ENCODE data around the gene TPK1.

Gene TPK1

DNA sequence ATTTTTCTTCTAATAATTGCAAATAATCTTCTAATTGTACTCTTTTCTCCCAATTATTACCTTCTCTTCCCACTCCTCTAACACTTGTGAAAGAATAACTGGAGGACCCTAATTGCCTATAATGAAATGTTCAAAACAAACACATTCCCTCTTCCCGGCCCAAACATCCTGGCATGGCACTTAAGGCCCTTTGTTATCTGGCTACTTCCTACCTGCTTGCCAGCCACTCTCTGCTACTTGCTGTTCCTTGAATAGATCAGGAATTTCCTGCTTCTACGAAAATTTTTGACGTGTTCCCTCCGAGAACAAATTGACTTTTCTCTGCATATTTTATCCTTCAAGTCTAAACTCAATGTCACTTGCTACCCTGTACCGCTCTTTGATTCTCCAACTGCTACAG, 376.2 kb downstream of the TPK1 start:
- H3K79me2 ChIP-seq (ENCODE audit: insufficient read depth, low read length) = no peaks in the 10 kb centered on the region
- no peak overlapping the region for H3K9ac ChIP-seq (ENCODE audit: low read length)
- no peak overlapping the region for H2AFZ ChIP-seq (ENCODE audit: low read length)
- H3K4me1 ChIP-seq (ENCODE audit: insufficient read depth, low read length, severe bottlenecking) = no peaks in the 10 kb centered on the region
- H3K27me3 ChIP-seq (ENCODE audit: insufficient read depth, low read length) = no peaks in the 10 kb centered on the region
- H3F3A ChIP-seq (ENCODE audit: insufficient read depth, low read length) = no peaks in the 10 kb centered on the region
- no peaks in the 10 kb centered on the region for H3K9me3 ChIP-seq (ENCODE audit: low read length)
- no peak overlapping the region for H3K4me2 ChIP-seq (ENCODE audit: low read length)
- no peak overlapping the region for H3K4me3 ChIP-seq (ENCODE audit: low read depth, low read length, poor library complexity, severe bottlenecking)
- no peaks in the 10 kb centered on the region for H3K36me3 ChIP-seq (ENCODE audit: insufficient read depth, low read length)
- no peaks in the 10 kb centered on the region for H4K20me1 ChIP-seq (ENCODE audit: insufficient read depth, low read length)
- H3K27ac ChIP-seq (ENCODE audit: low read depth, low read length, poor library complexity, severe bottlenecking) = no peak overlapping the region
- H3K9me2 ChIP-seq (ENCODE audit: low read depth, low read length) = no peaks in the 10 kb centered on the region
- TF ChIP-seq EZH2 (IDR thresholded peaks at IDR 0.05; ENCODE audit: borderline replicate concordance, low read length) (no peak), CTCF (IDR thresholded peaks at IDR 0.05; ENCODE audit: low read length) (no peak)

DNA sequence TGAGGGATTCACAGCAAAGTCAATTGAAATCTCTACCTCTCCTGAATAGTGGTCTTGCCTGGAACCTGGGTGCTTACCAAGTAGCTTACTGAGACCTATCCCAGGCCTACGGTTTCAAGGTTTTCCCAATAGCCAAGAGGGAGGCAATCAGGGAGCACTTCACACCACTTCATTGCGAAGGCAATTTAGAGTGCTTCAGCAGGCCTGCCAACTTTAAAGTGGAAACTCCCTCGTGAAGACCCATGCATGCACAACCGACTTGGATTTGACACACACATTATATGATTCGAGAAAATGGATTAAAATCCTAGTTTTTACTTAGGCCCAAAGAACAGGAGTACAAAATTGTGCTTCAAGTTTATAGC, 380.8 kb downstream of the TPK1 start:
- no peak overlapping the region for H3K4me3 ChIP-seq (ENCODE audit: low read depth, low read length, poor library complexity, severe bottlenecking)
- no peaks in the 10 kb centered on the region for H3K4me1 ChIP-seq (ENCODE audit: insufficient read depth, low read length, severe bottlenecking)
- no peak overlapping the region for H3K9ac ChIP-seq (ENCODE audit: low read length)
- 0 out of 2 replicates have a peak, but pooled peaks cover 2% of the 10 kb centered on the region for H3K9me3 ChIP-seq (ENCODE audit: low read length)
- no peaks in the 10 kb centered on the region for H4K20me1 ChIP-seq (ENCODE audit: insufficient read depth, low read length)
- no peak overlapping the region for H2AFZ ChIP-seq (ENCODE audit: low read length)
- H3K27me3 ChIP-seq (ENCODE audit: insufficient read depth, low read length) = no peaks in the 10 kb centered on the region
- no peak for TF ChIP-seq CTCF (IDR thresholded peaks at IDR 0.05; ENCODE audit: low read length)
- TF ChIP-seq EZH2 (IDR thresholded peaks at IDR 0.05; ENCODE audit: borderline replicate concordance, low read length) = no peak
- no peak overlapping the region for H3K27ac ChIP-seq (ENCODE audit: low read depth, low read length, poor library complexity, severe bottlenecking)
- no peaks in the 10 kb centered on the region for H3K36me3 ChIP-seq (ENCODE audit: insufficient read depth, low read length)
- H3F3A ChIP-seq (ENCODE audit: insufficient read depth, low read length) = no peaks in the 10 kb centered on the region
- H3K9me2 ChIP-seq (ENCODE audit: low read depth, low read length) = no peaks in the 10 kb centered on the region
- no peaks in the 10 kb centered on the region for H3K79me2 ChIP-seq (ENCODE audit: insufficient read depth, low read length)
- H3K4me2 ChIP-seq (ENCODE audit: low read length) = no peak overlapping the region

DNA sequence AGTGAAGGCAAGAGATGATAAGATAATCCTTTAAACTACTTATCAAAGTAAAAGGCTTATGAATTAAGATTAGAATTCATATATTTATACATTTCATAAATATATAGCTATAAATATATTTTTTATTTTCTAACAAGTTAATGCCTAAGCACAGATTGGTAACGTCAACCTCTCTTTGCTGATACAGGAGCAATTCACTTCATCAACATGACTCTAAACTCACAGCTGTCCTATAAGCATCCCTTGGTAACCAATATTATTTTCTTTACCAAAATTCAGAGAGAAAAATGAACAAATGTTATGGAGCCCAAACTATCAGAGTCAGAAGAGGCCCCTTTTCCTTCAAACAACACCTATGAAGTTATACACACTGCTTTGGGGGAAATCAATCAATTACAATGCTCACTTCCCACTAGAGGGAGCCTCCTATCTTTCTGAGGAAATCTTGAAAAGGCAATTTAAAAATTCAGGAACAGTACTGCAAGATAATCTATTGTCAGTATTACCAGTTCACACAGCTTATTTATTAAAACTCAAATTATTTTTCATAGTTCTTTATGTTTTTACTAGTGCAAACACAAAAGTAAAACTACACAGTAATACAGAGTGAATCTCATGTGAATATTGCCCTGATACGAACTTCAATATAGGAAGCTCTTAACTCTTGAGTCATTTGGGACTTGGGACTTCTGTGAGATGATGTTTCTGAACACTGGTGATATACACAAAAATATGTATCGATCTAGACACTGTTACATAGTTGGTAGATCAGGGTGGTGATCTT, 381.4 kb downstream of the TPK1 start:
- no peaks in the 10 kb centered on the region for H3F3A ChIP-seq (ENCODE audit: insufficient read depth, low read length)
- H3K79me2 ChIP-seq (ENCODE audit: insufficient read depth, low read length) = no peaks in the 10 kb centered on the region
- TF ChIP-seq EZH2 (IDR thresholded peaks at IDR 0.05; ENCODE audit: borderline replicate concordance, low read length) (no peak), CTCF (IDR thresholded peaks at IDR 0.05; ENCODE audit: low read length) (peak; percentile 31; the same call in 1 of the 2 replicates)
- H4K20me1 ChIP-seq (ENCODE audit: insufficient read depth, low read length) = no peaks in the 10 kb centered on the region
- H3K27ac ChIP-seq (ENCODE audit: low read depth, low read length, poor library complexity, severe bottlenecking) = no peak overlapping the region
- no peaks in the 10 kb centered on the region for H3K27me3 ChIP-seq (ENCODE audit: insufficient read depth, low read length)
- no peak overlapping the region for H3K4me2 ChIP-seq (ENCODE audit: low read length)
- H3K9me2 ChIP-seq (ENCODE audit: low read depth, low read length) = no peaks in the 10 kb centered on the region
- no peaks in the 10 kb centered on the region for H3K36me3 ChIP-seq (ENCODE audit: insufficient read depth, low read length)
- H3K4me3 ChIP-seq (ENCODE audit: low read depth, low read length, poor library complexity, severe bottlenecking) = no peak overlapping the region
- 0 out of 2 replicates have a peak, but pooled peaks cover 2% of the 10 kb centered on the region for H3K9me3 ChIP-seq (ENCODE audit: low read length)
- no peaks in the 10 kb centered on the region for H3K4me1 ChIP-seq (ENCODE audit: insufficient read depth, low read length, severe bottlenecking)
- no peak overlapping the region for H3K9ac ChIP-seq (ENCODE audit: low read length)
- no peak overlapping the region for H2AFZ ChIP-seq (ENCODE audit: low read length)

All from OCI-LY1 (cell line).